Activated T-cell treated with anti-CD3 and anti-CD28 coated beads, Interleukin-2, amount 50 U/mL, for 72 hours (primary cell): ENCODE data around the gene AOPEP. TPM values are rescaled to one million over a fixed set of nuclear protein-coding genes. Genes with fewer than 3 reads are reported as not detected.

Experiments
- ATAC-seq, 2 donors: fragments of 150-1000 bp; cut with Tn5 transposase; replicated peaks in 1 of 2; 2 replicates each; pipeline ENCODE4 v1.10.0; 2021; ENCODE audit warnings: moderate library complexity in 2 of 2, mild to moderate bottlenecking in 1 of 2
- DNase-seq, 2 donors: peaks; one replicate each; pipeline ENCODE4 v3.0.0; 2021 to 2022; ENCODE audit warnings: mixed read lengths in 1 of 2
- H3K27ac Mint-ChIP-seq: one replicate; pipeline ENCODE4 v1.8.0; 2022; ENCODE audit warnings: mild to moderate bottlenecking, moderate library complexity, mixed read lengths
- H3K27me3 Mint-ChIP-seq: one replicate; pipeline ENCODE4 v1.8.0; 2022; ENCODE audit warnings: low read depth, mixed read lengths
- H3K36me3 Mint-ChIP-seq, 2 donors: one replicate each; pipeline ENCODE4 v1.8.0; 2022; ENCODE audit warnings: mixed read lengths in 2 of 2, mild to moderate bottlenecking in 1 of 2; ENCODE audit not compliant: insufficient read depth in 2 of 2
- H3K4me1 Mint-ChIP-seq: one replicate; pipeline ENCODE4 v1.8.0; 2022; ENCODE audit warnings: low read depth, mixed read lengths
- H3K4me3 Mint-ChIP-seq, 2 donors: one replicate each; pipeline ENCODE4 v1.8.0; 2022; ENCODE audit warnings: mild to moderate bottlenecking in 2 of 2, mixed read lengths in 2 of 2, moderate library complexity in 2 of 2
- H3K9me3 Mint-ChIP-seq, 2 donors: one replicate each; pipeline ENCODE4 v1.8.0; 2022; ENCODE audit warnings: mixed read lengths in 2 of 2
- total RNA-seq, 2 donors: library from RNA; stranded (reverse); gene quantifications; one replicate each; pipeline ENCODE4 v1.2.3, GENCODE V29; 2022

AOPEP gene
- total RNA-seq, 2 donors from 2014 or later = 9.0 to 13.2 TPM

DNA sequence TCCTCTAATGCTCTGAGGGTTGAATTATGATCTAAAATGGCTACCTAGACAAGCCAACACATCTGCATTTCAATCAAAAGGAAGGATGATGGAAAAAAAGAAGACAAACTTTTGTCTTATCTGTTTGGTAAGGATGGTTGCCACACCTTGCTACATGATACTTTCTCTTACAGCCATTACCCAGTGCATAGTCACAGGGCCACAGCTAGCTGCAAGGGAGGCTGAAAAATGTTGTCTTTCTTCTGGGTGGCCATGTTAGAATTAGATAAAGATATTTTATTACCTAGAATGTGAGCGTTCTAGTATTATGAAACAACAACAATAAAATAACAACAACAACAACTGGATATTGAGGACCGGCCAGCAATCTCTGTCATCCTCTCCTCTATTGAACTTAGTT, 4.7 kb upstream of the AOPEP start:
- H3K4me3 Mint-ChIP-seq = no peak overlapping the region
- peaks cover 0 to 2% of the 10 kb centered on the region in 2 donors for H3K36me3 Mint-ChIP-seq

DNA sequence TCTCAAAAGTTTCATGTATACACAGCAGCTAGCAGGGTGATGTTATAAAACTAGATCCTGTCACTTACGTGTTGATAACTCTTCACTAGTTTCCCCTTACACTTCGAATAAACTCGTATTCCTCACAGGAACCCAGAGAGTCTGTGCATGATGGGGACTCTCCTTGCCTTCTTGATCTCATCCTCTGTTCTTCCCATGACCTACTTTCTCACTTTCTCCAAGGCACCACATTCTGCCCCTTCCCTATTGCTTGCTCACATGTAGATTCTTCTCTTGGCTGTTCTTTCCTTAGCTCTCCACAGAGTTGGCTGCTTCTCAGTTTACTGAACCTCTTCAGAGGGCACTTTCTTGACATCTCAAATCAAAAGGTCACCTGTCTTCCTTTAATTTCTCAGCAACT, 1.2 kb upstream of the AOPEP start:
- Mint-ChIP-seq H3K36me3 (no peaks in the 10 kb centered on the region), H3K9me3 (no peaks in the 10 kb centered on the region), H3K27ac (no peak overlapping the region), H3K27me3 (no peaks in the 10 kb centered on the region), H3K4me3 (no peak overlapping the region), H3K4me1 (peaks cover 13% of the 10 kb centered on the region)
- DNase-seq (no peak), ATAC-seq (no peak)

More for the DNA sequence above, 4.7 kb upstream of the AOPEP start:
- Mint-ChIP-seq H3K9me3 (peaks cover 0 to 2% of the 10 kb centered on the region in 2 donors), H3K4me1 (peaks cover 5% of the 10 kb centered on the region), H3K27me3 (peaks cover 14% of the 10 kb centered on the region), H3K27ac (no peak overlapping the region)
- no peak for ATAC-seq
- DNase-seq = no peak

DNA sequence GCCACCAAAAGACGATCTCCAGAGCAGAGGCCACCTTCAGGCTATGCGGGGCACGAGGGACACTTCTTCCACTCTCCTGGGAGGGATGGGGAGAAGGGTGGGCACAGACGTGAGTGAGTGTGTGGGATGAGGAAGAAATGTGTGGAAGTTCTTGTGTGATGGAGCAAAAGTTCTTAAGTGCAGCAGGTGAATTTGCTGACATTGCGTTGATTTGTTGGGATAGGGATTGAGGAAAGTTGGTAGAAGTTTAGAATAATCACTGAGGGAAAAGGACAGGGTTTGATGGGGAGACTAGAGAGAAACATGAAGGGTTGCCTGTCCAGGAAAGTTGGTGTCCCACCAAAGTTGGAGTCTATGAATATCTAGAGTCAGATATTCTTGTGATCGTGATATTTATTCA, 2.2 kb downstream of the AOPEP start:
- Mint-ChIP-seq H3K4me1 (peaks cover 13% of the 10 kb centered on the region), H3K36me3 (no peaks in the 10 kb centered on the region), H3K27me3 (no peaks in the 10 kb centered on the region), H3K9me3 (no peaks in the 10 kb centered on the region), H3K27ac (no peak overlapping the region), H3K4me3 (no peak overlapping the region)
- ATAC-seq (no peak), DNase-seq (no peak)

DNA sequence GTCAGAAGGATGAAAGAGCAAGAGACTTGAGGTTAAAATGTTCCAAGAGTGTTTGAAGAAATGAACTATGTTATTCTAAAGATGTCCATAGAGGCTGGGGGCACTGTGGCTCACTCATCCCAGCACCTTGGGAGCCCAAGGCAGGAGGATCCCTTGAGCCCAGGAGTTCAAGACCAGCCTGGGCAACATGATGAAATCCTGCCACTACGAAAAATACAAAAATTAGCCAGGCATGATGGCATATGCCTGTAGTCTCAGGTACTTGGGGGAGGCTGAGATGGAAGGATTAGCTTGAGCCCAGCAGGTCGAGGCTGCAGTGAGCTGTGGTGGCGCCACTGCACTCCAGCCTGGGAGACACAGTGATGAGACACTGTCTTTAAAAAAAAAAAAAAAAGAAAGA, 2.7 kb downstream of the AOPEP start:
- no peak overlapping the region for H3K27ac Mint-ChIP-seq
- H3K4me3 Mint-ChIP-seq = no peak overlapping the region
- H3K4me1 Mint-ChIP-seq = peaks cover 13% of the 10 kb centered on the region

DNA sequence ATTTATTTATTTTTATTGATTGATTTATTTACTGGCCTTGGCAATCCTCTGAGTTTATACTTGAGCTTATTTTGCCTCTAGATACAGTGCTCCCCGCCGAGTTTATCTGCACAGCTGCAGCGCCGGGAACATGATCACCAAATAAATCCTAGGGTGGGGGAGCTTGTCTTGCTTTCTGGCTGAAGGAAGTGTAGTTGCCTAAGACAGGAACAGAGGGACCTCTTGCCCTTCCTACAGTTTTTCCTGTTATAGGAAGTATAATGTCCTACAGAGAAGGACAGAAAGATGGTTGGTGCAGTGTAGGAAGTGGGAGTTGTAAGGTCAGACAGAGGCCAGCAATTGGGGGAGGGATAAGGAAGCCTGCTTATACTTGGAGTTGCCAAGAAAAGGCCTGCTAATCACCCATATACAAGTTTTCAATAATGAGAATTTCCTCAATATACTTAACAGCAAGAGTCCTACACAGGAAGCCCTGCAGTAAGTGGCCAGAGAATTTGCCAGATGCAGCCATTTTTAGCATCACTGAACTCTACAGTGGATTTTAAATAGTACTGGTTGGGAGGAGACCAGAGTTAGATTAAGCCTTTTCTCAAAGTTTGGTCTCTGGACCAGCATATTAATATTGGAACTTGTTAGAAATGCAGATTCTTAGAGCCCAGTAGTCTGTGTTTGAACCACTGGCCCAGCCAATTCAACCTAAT, 7.7 kb downstream of the AOPEP start:
- Mint-ChIP-seq H3K27me3 (no peaks in the 10 kb centered on the region), H3K4me3 (no peak overlapping the region), H3K9me3 (no peaks in the 10 kb centered on the region), H3K4me1 (no peaks in the 10 kb centered on the region), H3K27ac (no peak overlapping the region), H3K36me3 (peaks cover 0 to 3% of the 10 kb centered on the region in 2 donors)
- DNase-seq = no peak
- ATAC-seq = no peak

More for the DNA sequence above, 2.7 kb downstream of the AOPEP start:
- DNase-seq (no peak), ATAC-seq (no peak)
- Mint-ChIP-seq H3K27me3 (no peaks in the 10 kb centered on the region), H3K9me3 (no peaks in the 10 kb centered on the region), H3K36me3 (no peaks in the 10 kb centered on the region)

DNA sequence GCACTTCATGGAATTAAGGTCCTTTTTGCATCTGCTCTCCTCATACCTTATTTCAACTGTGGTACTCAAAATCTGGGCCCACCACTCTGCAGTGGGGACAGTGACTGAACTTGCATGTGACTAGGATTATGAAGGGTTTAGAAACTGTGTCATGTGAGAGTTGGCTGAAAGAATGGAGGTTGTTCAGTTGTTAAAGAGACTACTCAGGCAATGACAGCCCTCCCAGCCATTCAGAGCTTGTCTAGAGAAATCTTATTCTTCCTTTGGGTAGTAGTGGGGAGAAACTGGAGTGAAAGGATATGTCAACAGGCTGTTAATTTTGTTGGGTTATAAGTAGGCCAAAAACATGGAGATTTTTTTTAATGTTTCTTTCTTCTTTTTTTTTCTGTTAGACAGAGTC, 10.3 kb downstream of the AOPEP start:
- no peaks in the 10 kb centered on the region for H3K27me3 Mint-ChIP-seq

DNA sequence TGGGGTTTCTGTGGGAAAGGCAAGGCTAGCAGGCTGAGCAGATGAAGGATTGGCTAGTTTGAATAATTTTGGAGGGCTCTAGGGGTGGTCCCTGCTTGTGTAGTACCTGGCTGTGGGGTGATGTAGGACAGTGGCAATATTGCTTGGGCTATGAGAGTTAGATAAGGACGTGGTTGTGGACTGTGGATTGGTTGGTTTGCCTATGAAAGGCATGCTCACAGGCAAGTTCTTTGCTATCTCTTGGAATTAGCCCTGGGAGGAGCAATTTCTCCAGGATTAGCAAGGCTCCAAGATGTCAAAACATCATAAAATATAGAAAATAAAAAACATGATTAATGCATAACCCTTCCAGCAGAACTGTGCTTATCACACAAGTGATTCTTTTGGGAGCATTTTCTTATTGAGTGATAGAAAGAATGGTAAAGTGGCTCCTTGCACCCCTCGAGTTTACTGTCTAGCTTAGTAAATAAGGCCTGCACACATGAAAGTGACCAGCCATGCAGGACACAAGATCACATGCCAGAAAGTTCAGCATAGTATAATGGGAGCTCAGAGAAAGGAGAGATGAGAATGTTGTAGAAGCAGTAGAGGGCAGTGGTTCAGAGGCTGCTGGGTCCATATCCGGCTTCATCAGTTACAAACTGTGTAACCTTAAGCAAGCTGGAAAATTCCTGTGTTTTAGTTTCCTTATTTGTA, 13.8 kb downstream of the AOPEP start:
- ATAC-seq (no peak), DNase-seq (no peak)
- H3K4me1 Mint-ChIP-seq = no peaks in the 10 kb centered on the region
- H3K27me3 Mint-ChIP-seq = no peaks in the 10 kb centered on the region
- H3K36me3 Mint-ChIP-seq = peaks cover 0 to 8% of the 10 kb centered on the region in 2 donors
- no peak overlapping the region for H3K4me3 Mint-ChIP-seq
- no peak overlapping the region for H3K27ac Mint-ChIP-seq
- H3K9me3 Mint-ChIP-seq = no peaks in the 10 kb centered on the region

More for the DNA sequence above, 10.3 kb downstream of the AOPEP start:
- Mint-ChIP-seq H3K27ac (no peak overlapping the region), H3K4me1 (no peaks in the 10 kb centered on the region), H3K9me3 (no peaks in the 10 kb centered on the region), H3K4me3 (no peak overlapping the region), H3K36me3 (peaks cover 0 to 3% of the 10 kb centered on the region in 2 donors)
- DNase-seq (no peak), ATAC-seq (no peak)

DNA sequence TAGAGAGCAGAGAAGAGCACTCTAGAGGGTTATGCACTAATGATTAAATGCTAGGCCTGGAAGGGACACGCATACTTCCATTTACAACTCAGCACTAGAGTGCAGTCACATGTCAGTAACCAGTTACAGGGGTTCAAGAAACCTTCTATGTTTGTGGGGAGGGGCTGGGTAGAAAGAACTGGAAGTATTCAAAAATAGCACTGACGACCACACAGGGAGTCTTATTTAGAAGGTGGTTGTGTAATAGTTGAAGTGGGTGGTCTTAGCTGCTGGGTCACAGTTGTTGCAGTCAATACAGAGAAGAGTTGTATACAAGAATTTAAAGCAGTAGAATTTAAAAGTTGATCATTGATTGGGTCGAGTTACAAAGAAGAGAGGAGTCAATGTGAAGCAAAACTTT, 15.4 kb downstream of the AOPEP start:
- DNase-seq = no peak

DNA sequence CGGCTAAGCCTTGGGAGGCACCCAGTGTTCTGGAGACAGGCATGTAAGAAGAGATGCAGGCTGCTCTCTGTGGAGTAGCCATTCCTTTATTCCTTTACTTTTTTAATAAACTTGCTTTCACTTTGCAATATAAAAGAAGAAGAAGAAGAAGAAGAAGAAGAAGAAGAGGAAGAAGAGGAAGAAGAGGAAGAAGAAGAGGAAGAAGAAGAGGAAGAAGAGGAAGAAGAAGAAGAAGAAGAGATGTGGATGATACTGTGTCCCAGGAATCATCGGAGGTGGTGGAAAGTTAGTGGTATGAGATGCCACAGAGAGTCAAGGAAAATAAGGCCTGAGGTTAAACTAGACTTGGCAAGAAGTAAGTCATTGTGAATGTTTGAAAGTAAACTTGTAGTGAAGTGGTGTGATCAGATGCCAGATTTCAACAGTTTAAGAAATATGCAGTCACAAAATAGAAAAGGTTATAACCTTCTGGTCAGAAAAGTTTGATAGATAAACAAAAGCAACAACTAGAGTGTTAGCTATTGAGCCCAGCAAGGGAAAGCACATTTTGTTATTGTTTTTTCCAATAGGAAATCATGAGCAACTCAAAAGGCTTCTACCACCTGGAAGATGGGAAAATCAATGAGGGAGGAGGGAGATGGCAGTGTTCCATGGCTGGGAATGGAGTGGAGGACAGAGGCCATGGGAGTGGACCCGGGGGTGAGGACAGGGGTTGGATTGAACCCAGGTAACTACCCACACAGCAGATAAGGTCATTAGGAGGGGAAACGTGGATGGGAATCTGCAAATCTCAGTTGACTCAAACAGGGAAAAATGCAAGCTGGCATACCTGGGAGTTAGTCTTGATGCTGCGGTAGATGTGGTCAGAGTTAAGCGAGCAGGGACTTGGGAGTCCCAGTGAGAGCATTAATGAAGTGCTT, 16.8 kb downstream of the AOPEP start:
- Mint-ChIP-seq H3K36me3 (peaks cover 3 to 13% of the 10 kb centered on the region in 2 donors), H3K4me1 (no peaks in the 10 kb centered on the region), H3K27ac (no peak overlapping the region), H3K9me3 (peaks cover 2 to 3% of the 10 kb centered on the region in 2 donors), H3K27me3 (no peaks in the 10 kb centered on the region), H3K4me3 (no peak overlapping the region)
- no peak for ATAC-seq
- DNase-seq = no peak

More for the DNA sequence above, 15.4 kb downstream of the AOPEP start:
- H3K27me3 Mint-ChIP-seq = no peaks in the 10 kb centered on the region
- H3K27ac Mint-ChIP-seq = peak overlapping the region; percentile 19
- ATAC-seq = no peak
- no peaks in the 10 kb centered on the region for H3K4me1 Mint-ChIP-seq
- peaks cover 3 to 8% of the 10 kb centered on the region in 2 donors for H3K36me3 Mint-ChIP-seq
- peaks cover 0 to 2% of the 10 kb centered on the region in 2 donors for H3K9me3 Mint-ChIP-seq
- H3K4me3 Mint-ChIP-seq = no peak overlapping the region

DNA sequence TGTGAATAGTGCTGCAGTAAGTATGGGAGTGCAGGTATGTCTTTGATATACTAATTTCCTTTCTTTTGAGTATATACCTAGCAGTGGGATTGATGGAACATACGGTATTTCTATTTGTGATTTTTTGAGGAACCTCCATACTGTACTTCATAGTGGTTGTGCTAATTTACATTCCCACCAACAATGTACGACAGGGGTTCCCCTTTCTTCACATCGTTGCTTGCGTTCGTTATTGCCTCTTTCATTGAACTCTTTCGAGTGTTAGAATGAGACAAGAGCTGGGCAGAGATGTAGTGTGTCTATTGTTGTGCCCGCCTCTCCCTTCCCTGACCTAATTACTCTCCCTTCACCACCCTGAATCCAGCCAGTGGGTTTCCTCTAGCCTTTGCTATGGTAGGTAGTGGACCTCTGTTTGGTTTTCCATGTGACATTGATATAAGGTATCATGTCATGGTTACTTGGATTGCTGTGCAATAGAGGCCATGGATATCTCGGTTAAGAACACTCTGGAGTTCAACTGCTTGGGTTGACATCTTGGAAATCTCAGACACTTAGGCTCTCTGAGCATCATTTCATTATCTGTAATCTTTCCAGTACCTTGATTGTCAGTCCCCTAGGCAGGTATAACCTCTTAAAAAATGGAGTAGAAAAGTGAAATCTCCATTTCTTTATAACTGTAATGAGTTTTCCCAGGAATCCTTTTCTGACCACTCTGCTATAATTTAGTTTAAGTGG, 19.5 kb downstream of the AOPEP start:
- peaks cover 11 to 25% of the 10 kb centered on the region in 2 donors for H3K36me3 Mint-ChIP-seq
- no peaks in the 10 kb centered on the region for H3K4me1 Mint-ChIP-seq
- no peak for DNase-seq
- H3K4me3 Mint-ChIP-seq = no peak overlapping the region
- no peak for ATAC-seq
- no peak overlapping the region for H3K27ac Mint-ChIP-seq
- no peaks in the 10 kb centered on the region for H3K27me3 Mint-ChIP-seq
- peaks cover 8% of the 10 kb centered on the region in 2 donors for H3K9me3 Mint-ChIP-seq

DNA sequence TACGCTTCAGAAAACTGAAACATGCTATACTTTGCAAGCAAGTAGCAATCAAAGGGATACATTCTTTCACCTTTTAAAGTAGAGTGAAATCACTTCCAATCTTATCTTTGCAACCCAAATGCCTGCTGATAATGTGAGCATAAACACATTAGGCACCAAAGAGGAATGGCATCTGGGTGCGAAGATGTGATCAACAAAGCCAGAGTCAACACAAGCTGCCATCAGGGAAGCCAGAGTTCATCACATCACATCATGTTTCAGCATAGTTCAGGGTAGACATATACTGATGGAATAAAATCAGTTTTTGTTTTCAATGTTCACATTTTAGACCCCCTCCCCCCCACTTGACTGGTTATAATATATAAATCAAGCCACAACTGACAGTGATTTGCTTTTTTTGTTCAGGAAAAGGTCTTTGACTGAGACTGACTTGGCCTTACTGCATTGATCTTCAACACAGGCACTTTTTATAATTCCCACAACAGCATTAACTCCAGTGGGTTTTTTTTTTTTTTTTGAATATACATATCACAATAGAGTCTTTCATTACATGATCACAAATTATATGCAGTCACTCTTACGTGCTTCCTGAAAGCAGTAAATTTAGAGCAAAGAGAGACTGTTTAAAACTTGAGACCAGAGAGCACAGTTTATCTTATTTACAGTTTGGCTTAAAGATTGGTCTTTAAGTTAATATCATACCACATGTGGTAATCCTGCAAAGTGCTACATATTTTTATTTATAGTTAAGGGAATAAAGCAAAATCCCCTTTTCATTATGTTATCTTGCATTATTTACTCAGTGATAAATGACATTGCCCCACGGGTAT, 20.3 kb downstream of the AOPEP start:
- Mint-ChIP-seq H3K4me1 (no peaks in the 10 kb centered on the region), H3K36me3 (peaks cover 11 to 26% of the 10 kb centered on the region in 2 donors), H3K27ac (no peak overlapping the region), H3K9me3 (peaks cover 8% of the 10 kb centered on the region in 2 donors), H3K4me3 (no peak overlapping the region), H3K27me3 (no peaks in the 10 kb centered on the region)
- ATAC-seq (no peak), DNase-seq (no peak)

DNA sequence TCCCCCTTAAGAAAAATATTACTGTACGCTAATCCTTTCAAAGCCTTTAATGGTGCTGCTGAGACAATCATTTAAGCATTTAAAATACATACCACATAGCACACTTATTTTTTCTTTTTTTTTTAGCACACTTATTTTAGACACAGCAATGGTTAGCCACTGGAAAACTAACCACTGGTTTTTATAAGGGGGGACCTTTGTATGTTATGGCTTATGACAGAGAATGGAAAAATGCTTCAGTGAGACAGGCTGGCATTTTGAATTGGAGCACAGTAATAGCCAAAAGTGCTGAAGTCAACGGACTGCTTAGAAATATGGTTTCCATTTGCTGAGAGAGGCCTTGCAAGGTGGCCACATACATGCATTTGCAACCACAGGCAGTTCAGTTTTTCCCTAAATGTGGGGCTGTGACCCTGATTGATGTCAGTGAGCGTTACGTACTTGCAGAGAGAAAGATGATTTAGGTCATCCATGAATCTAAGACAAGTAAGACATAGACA, 28.5 kb downstream of the AOPEP start:
- Mint-ChIP-seq H3K27me3 (no peaks in the 10 kb centered on the region), H3K4me3 (no peak overlapping the region), H3K9me3 (peaks cover 0 to 1% of the 10 kb centered on the region in 2 donors), H3K36me3 (peaks cover 2 to 4% of the 10 kb centered on the region in 2 donors), H3K4me1 (no peaks in the 10 kb centered on the region), H3K27ac (no peak overlapping the region)
- ATAC-seq (no peak), DNase-seq (no peak)
